ENCODE results near the gene HPCA. TPM values are rescaled to one million over a fixed set of nuclear protein-coding genes. Genes with fewer than 3 reads are reported as not detected.

HPCA gene
- total and polyA plus RNA-seq, 2 donors (not counting 3 experiments of a cell fraction or from before 2014, with no cell fraction given): not detected

- dilution Hi-C loops (cut with MboI; ENCODE audit: extremely low pct_ligation_motif_present, low sequenced_read_pairs): no loop called here
- no peak overlapping the region for H2AFZ ChIP-seq (ENCODE audit: low read depth, low read length)
- H3K4me3 ChIP-seq (replicated peaks in 1 of 3; ENCODE audit: insufficient read depth in 1 of 3, low read depth in 1 of 3, low read length in 3 of 3): no peak overlapping the region
- H3K27ac ChIP-seq (ENCODE audit: insufficient read depth, low read depth, low read length): no peak overlapping the region
- CTCF ChIA-PET: interaction anchor here (0.8 kb wide), 1 partner anchor 8 kb away, joined by 3 read pairs; no protein-coding TSS in a partner anchor
- no TSS peak for BruUV-seq (replicated peaks)
- DNase-seq (ENCODE audit: low read depth, low spot score) (no peak), FAIRE-seq (no peak)
- H3K4me2 ChIP-seq (ENCODE audit: insufficient read depth, low read length): no peak overlapping the region
- no peaks in the 10 kb centered on the region for H3K4me1 ChIP-seq (ENCODE audit: control insufficient read depth, extremely low read depth, insufficient read depth, low read length)
- no peak for TF ChIP-seq JUN (IDR thresholded peaks at IDR 0.05; ENCODE audit: borderline replicate concordance, insufficient read depth, insufficient read length, low read depth)
- TF ChIP-seq CTCF (IDR thresholded peaks at IDR 0.05; ENCODE audit: extremely low read depth in 1 of 2, insufficient read depth in 1 of 2, low read depth in 1 of 2, low read length in 2 of 2): no peak
- TF ChIP-seq POLR2AphosphoS5 (IDR thresholded peaks at IDR 0.05; ENCODE audit: insufficient read depth, low read depth, low read length): no peak
- no peak for TF ChIP-seq MYC (IDR thresholded peaks at IDR 0.05; ENCODE audit: low read depth, low read length)
- no peak for TF ChIP-seq MAX (IDR thresholded peaks at IDR 0.05; ENCODE audit: insufficient read depth, insufficient read length)
- no peak for TF ChIP-seq EZH2 (IDR thresholded peaks at IDR 0.05; ENCODE audit: borderline replicate concordance, low read depth, low read length, severe bottlenecking)
- TF ChIP-seq FOS (IDR thresholded peaks at IDR 0.05; ENCODE audit: borderline replicate concordance, insufficient read depth, low read length): no peak
- TF ChIP-seq POLR2A (IDR thresholded peaks at IDR 0.05; ENCODE audit: low read depth, low read length): no peak
- TF ChIP-seq GATA2 (IDR thresholded peaks at IDR 0.05; ENCODE audit: insufficient read depth, insufficient read length, low read depth, low read length): no peak
- no peak overlapping the region for H3K9ac ChIP-seq (replicated peaks; ENCODE audit: extremely low read depth, insufficient read depth, low read length)
- H4K20me1 ChIP-seq (replicated peaks; ENCODE audit: control insufficient read depth, extremely low read depth, insufficient read depth, low read length): no peaks in the 10 kb centered on the region
- H3K36me3 ChIP-seq (ENCODE audit: control insufficient read depth in 2 of 2, extremely low read depth in 1 of 2, insufficient read depth in 2 of 2, low read length in 2 of 2): no peaks in the 10 kb centered on the region
- H3K9me3 ChIP-seq (replicated peaks; ENCODE audit: control insufficient read depth, insufficient read depth, low read length): no peaks in the 10 kb centered on the region
- intact Hi-C loops (cut with micrococcal nuclease): no loop called here
- POLR2A ChIA-PET: no interaction called here
- H3K9me1 ChIP-seq (replicated peaks; ENCODE audit: control insufficient read depth, extremely low read depth, insufficient read depth, low read length): no peaks in the 10 kb centered on the region
- peaks cover 14 to 15% of the 10 kb centered on the region in 2 experiments for H3K27me3 ChIP-seq (ENCODE audit: control insufficient read depth in 2 of 2, insufficient read depth in 2 of 2, low read length in 2 of 2)
- no peaks in the 10 kb centered on the region for H3K79me2 ChIP-seq (ENCODE audit: control insufficient read depth, insufficient read depth, low read length)
Measured at GRCh38 chr1:32867671-32868070, 18.6 kb upstream of the HPCA start.

All from endothelial cell of umbilical vein (primary cell).